OCI-LY1 (cell line): ENCODE results near the gene SPACDR.

Experiments used
- CTCF ChIP-seq: fragments of 200-600 bp; sonication (generic), shearing (Covaris generic); IDR thresholded peaks from 2 replicates; pipeline ENCODE4 v1.5.1; 2017; ENCODE audit warnings: mild to moderate bottlenecking, antibody characterized with exemption, low read length, moderate library complexity, mixed read lengths
- EZH2 ChIP-seq: fragments of 200-600 bp; sonication (generic), shearing (Covaris generic); IDR thresholded peaks from 2 replicates; pipeline ENCODE4 v1.8.0; 2017; ENCODE audit warnings: borderline replicate concordance, mixed run types, mild to moderate bottlenecking, antibody characterized with exemption, low read length, moderate library complexity, mixed read lengths

- TF ChIP-seq CTCF (no peak), EZH2 (no peak)
Observed at GRCh38 chr7:100486111-100486636, 22.1 kb upstream of the SPACDR start.
